Measurements from ENCODE around the gene CRHBP.

The CRHBP gene

GRCh38 chr5:77017668-77018067, 64.8 kb downstream of the CRHBP start:
- H4K20me1 ChIP-seq (ENCODE audit: insufficient read depth, low read length, poor library complexity, severe bottlenecking), result no peaks in the 10 kb centered on the region
- no peaks in the 10 kb centered on the region for H3K9me2 ChIP-seq (replicated peaks; ENCODE audit: low read depth, low read length)
- H3K4me1 ChIP-seq (ENCODE audit: insufficient read depth, low read length, poor library complexity, severe bottlenecking), result no peaks in the 10 kb centered on the region
- no peaks in the 10 kb centered on the region for H3K27me3 ChIP-seq (ENCODE audit: insufficient read depth, low read length, poor library complexity, severe bottlenecking)
- no peak overlapping the region for H2AFZ ChIP-seq (ENCODE audit: low read length)
- H3K9me3 ChIP-seq (ENCODE audit: insufficient read depth, low read depth, low read length), result no peaks in the 10 kb centered on the region
- no peak for TF ChIP-seq EZH2phosphoT487 (IDR thresholded peaks at IDR 0.05; ENCODE audit: borderline replicate concordance)
- TF ChIP-seq, protein P1, sequence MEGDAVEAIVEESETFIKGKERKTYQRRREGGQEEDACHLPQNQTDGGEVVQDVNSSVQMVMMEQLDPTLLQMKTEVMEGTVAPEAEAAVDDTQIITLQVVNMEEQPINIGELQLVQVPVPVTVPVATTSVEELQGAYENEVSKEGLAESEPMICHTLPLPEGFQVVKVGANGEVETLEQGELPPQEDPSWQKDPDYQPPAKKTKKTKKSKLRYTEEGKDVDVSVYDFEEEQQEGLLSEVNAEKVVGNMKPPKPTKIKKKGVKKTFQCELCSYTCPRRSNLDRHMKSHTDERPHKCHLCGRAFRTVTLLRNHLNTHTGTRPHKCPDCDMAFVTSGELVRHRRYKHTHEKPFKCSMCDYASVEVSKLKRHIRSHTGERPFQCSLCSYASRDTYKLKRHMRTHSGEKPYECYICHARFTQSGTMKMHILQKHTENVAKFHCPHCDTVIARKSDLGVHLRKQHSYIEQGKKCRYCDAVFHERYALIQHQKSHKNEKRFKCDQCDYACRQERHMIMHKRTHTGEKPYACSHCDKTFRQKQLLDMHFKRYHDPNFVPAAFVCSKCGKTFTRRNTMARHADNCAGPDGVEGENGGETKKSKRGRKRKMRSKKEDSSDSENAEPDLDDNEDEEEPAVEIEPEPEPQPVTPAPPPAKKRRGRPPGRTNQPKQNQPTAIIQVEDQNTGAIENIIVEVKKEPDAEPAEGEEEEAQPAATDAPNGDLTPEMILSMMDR (conservative IDR thresholded peaks at IDR 0.05; ENCODE audit: low read length), result no peak
- no peak overlapping the region for H3K4me2 ChIP-seq (ENCODE audit: low read depth, low read length, poor library complexity, severe bottlenecking)
- H3F3A ChIP-seq (ENCODE audit: low read depth), result no peaks in the 10 kb centered on the region
- no peaks in the 10 kb centered on the region for H3K36me3 ChIP-seq (ENCODE audit: insufficient read depth, low read length)
- H3K9ac ChIP-seq (ENCODE audit: low read depth, low read length, poor library complexity, severe bottlenecking), result no peak overlapping the region
- no peak overlapping the region for H3K4me3 ChIP-seq (ENCODE audit: low read length, poor library complexity, severe bottlenecking)
- no peaks in the 10 kb centered on the region for H3K79me2 ChIP-seq (ENCODE audit: insufficient read depth, low read length)
